H1 (cell line): ENCODE results near the gene HOXB4. TPM values are rescaled to one million over a fixed set of nuclear protein-coding genes. Genes with fewer than 3 reads are reported as not detected.

Source experiments
- CTCF ChIA-PET: fragments of 300-600 bp; sonication (Branson Sonifier 250); formaldehyde crosslinking; loops from one replicate; lab custom pipeline; 2021; ENCODE audit not compliant: partially characterized antibody; lab: Charles Lee
- POLR2A ChIA-PET: fragments of 300-600 bp; sonication (Branson Sonifier 250); formaldehyde crosslinking; loops from one replicate; lab custom pipeline; 2021; ENCODE audit warnings: inconsistent platforms; ENCODE audit not compliant: partially characterized antibody; lab: Charles Lee
- DNase-seq, 2 experiments: peaks; one replicate each; pipeline versions ENCODE4 v3.0.0 to v3.0.0-alpha.2; 2010 to 2022; ENCODE audit warnings: low spot score in 2 of 2, low read depth in 1 of 2, mixed read lengths in 1 of 2
- FAIRE-seq: peaks from 2 replicates; lab custom pipeline; 2011; peaks lifted over from hg19 to GRCh38; lab: Jason Lieb, UNC
- H2AFZ ChIP-seq: 2 replicates; pipeline ENCODE4 v1.8.1; 2012; ENCODE audit warnings: low read length, inconsistent platforms
- H2AK5ac ChIP-seq: 2 replicates; pipeline ENCODE4 v1.6.1; 2013; ENCODE audit warnings: low read depth, low read length
- H2BK120ac ChIP-seq: replicated peaks from 2 replicates; pipeline ENCODE3; 2013; ENCODE audit warnings: low read depth, low read length, inconsistent platforms
- H2BK12ac ChIP-seq: 2 replicates; pipeline ENCODE4 v1.6.1; 2013; ENCODE audit warnings: low read depth, low read length
- H2BK15ac ChIP-seq: 2 replicates; pipeline ENCODE4 v1.6.1; 2013; ENCODE audit warnings: low read length
- H2BK20ac ChIP-seq: 2 replicates; pipeline ENCODE4 v1.6.1; 2013; ENCODE audit warnings: low read length
- H2BK5ac ChIP-seq: 2 replicates; pipeline ENCODE4 v1.6.1; 2013; ENCODE audit warnings: low read depth, low read length
- H3K14ac ChIP-seq: 2 replicates; pipeline ENCODE4 v1.6.1; 2013; ENCODE audit warnings: inconsistent platforms; ENCODE audit not compliant: insufficient read length
- H3K18ac ChIP-seq: 2 replicates; pipeline ENCODE4 v1.6.1; 2013; ENCODE audit warnings: low read length; ENCODE audit errors: extremely low read depth
- H3K23ac ChIP-seq: 2 replicates; pipeline ENCODE4 v1.6.1; 2013; ENCODE audit warnings: inconsistent platforms; ENCODE audit not compliant: insufficient read length
- H3K23me2 ChIP-seq: 2 replicates; pipeline ENCODE4 v1.6.1; 2013; ENCODE audit warnings: low read depth, low read length
- H3K27ac ChIP-seq: 2 replicates; pipeline ENCODE4 v1.6.1; 2011; ENCODE audit warnings: low read depth, low read length, inconsistent platforms
- H3K27me3 ChIP-seq, 4 experiments: replicated peaks in 1 of 4; 1 replicate in 1 of 4; 2 replicates in 3 of 4; pipeline versions ENCODE4 v1.6.1 to v1.8.1; 2011 to 2013; ENCODE audit warnings: low read length in 3 of 4, mild to moderate bottlenecking in 3 of 4, inconsistent platforms in 2 of 4, mixed read lengths in 2 of 4, moderate library complexity in 1 of 4; ENCODE audit not compliant: control insufficient read depth in 3 of 4, insufficient read depth in 3 of 4; ENCODE audit errors: extremely low read depth in 1 of 4
- H3K36me3 ChIP-seq, 4 experiments: 2 replicates each; pipeline versions ENCODE4 v1.6.1 to v1.8.1; 2011 to 2013; ENCODE audit warnings: mild to moderate bottlenecking in 4 of 4, low read length in 3 of 4, moderate library complexity in 2 of 4, control low read depth in 1 of 4, inconsistent platforms in 1 of 4; ENCODE audit not compliant: insufficient read depth in 4 of 4, control insufficient read depth in 2 of 4
- H3K4ac ChIP-seq: replicated peaks from 2 replicates; pipeline ENCODE3; 2013; ENCODE audit warnings: low read length, low read depth, mixed read lengths, inconsistent platforms; ENCODE audit not compliant: insufficient read length
- H3K4me1 ChIP-seq, 4 experiments: replicated peaks in 1 of 4; 1 replicate in 1 of 4; 2 replicates in 3 of 4; pipeline versions ENCODE4 v1.6.1 to v1.8.1; 2011 to 2013; ENCODE audit warnings: low read length in 3 of 4, inconsistent platforms in 2 of 4, mixed read lengths in 1 of 4; ENCODE audit not compliant: insufficient read depth in 4 of 4, control insufficient read depth in 3 of 4
- H3K4me2 ChIP-seq, 2 experiments: 2 replicates each; pipeline versions ENCODE4 v1.6.1 to v1.8.1; 2011 to 2013; ENCODE audit warnings: low read depth in 2 of 2, low read length in 2 of 2, control low read depth in 1 of 2, inconsistent platforms in 1 of 2, mild to moderate bottlenecking in 1 of 2; ENCODE audit not compliant: insufficient read depth in 1 of 2
- H3K4me3 ChIP-seq, 4 experiments: fragments of 200-600, 300-600 bp in 1 of 4; sonication (generic), shearing (Covaris generic), sonication (Bioruptor Twin) in 1 of 4; 2 replicates each; pipeline versions ENCODE4 v1.5.1 to v1.8.1; 2011 to 2016; ENCODE audit warnings: low read length in 4 of 4, low read depth in 3 of 4, control low read depth in 2 of 4, inconsistent platforms in 2 of 4, mild to moderate bottlenecking in 2 of 4, mixed read lengths in 1 of 4, moderate library complexity in 1 of 4; ENCODE audit not compliant: insufficient read depth in 2 of 4; ENCODE audit errors: extremely low read depth in 1 of 4
- H3K56ac ChIP-seq: replicated peaks from 2 replicates; pipeline ENCODE3; 2013; ENCODE audit warnings: low read depth, mild to moderate bottlenecking, mixed read lengths, low read length, inconsistent platforms; ENCODE audit not compliant: insufficient read length
- H3K79me1 ChIP-seq: 2 replicates; pipeline ENCODE4 v1.6.1; 2013; ENCODE audit warnings: low read depth, low read length, control low read depth
- H3K79me2 ChIP-seq, 2 experiments: 2 replicates each; pipeline versions ENCODE4 v1.6.1 to v1.8.1; 2012 to 2013; ENCODE audit warnings: low read length in 2 of 2, mild to moderate bottlenecking in 2 of 2, inconsistent platforms in 1 of 2; ENCODE audit not compliant: insufficient read depth in 2 of 2, control insufficient read depth in 1 of 2
- H3K9ac ChIP-seq, 4 experiments: replicated peaks in 1 of 4; 1 replicate in 1 of 4; 2 replicates in 3 of 4; pipeline versions ENCODE4 v1.6.1 to v1.8.1; 2011 to 2013; ENCODE audit warnings: low read depth in 3 of 4, low read length in 3 of 4, control low read depth in 2 of 4, mild to moderate bottlenecking in 2 of 4, moderate library complexity in 2 of 4, inconsistent platforms in 1 of 4; ENCODE audit errors: extremely low read depth in 1 of 4
- H3K9me3 ChIP-seq, 2 experiments: 2 replicates each; pipeline versions ENCODE4 v1.6.1 to v1.8.1; 2012 to 2013; ENCODE audit warnings: mild to moderate bottlenecking in 2 of 2, moderate library complexity in 2 of 2, control low read depth in 1 of 2, inconsistent platforms in 1 of 2, low read depth in 1 of 2, low read length in 1 of 2, mixed read lengths in 1 of 2; ENCODE audit not compliant: insufficient read depth in 2 of 2
- H4K20me1 ChIP-seq, 2 experiments: replicated peaks in 1 of 2; 2 replicates each; pipeline versions ENCODE3 to v1.8.1; 2011 to 2013; ENCODE audit warnings: inconsistent platforms in 2 of 2, low read length in 2 of 2, mild to moderate bottlenecking in 1 of 2; ENCODE audit not compliant: insufficient read depth in 2 of 2, control insufficient read depth in 1 of 2
- H4K5ac ChIP-seq: 2 replicates; pipeline ENCODE4 v1.6.1; 2013; ENCODE audit warnings: low read length, low read depth, mixed read lengths, inconsistent platforms; ENCODE audit not compliant: insufficient read length
- H4K8ac ChIP-seq: 2 replicates; pipeline ENCODE4 v1.8.0; 2013; ENCODE audit warnings: mild to moderate bottlenecking, moderate library complexity, low read length, inconsistent platforms; ENCODE audit not compliant: insufficient read depth; ENCODE audit errors: extremely low read depth
- H4K91ac ChIP-seq: replicated peaks from 2 replicates; pipeline ENCODE3; 2013; ENCODE audit warnings: low read length, mixed read lengths, inconsistent platforms; ENCODE audit not compliant: insufficient read length
- CBX8 ChIP-seq: fragments of 300-800, 300-1000 bp; sonication (generic); IDR thresholded peaks from 2 replicates; pipeline ENCODE4 v1.7.1; 2016; ENCODE audit warnings: low read depth, low read length, borderline replicate concordance
- EZH2 ChIP-seq: fragments of 200-600 bp; sonication (generic); IDR thresholded peaks from 2 replicates; pipeline ENCODE4 v1.7.1; 2012; ENCODE audit warnings: low read depth, mild to moderate bottlenecking, moderate library complexity, low read length, inconsistent platforms; ENCODE audit not compliant: severe bottlenecking
- RNF2 ChIP-seq: fragments of 200-900, 300-1000 bp; sonication (generic); IDR thresholded peaks from 2 replicates; pipeline ENCODE4 v1.7.1; 2016; ENCODE audit warnings: borderline replicate concordance, low read depth, mild to moderate bottlenecking, antibody characterized with exemption, low read length; ENCODE audit not compliant: poor library complexity, severe bottlenecking; ENCODE audit errors: missing control alignments
- SP2 ChIP-seq: IDR thresholded peaks from 2 replicates; pipeline ENCODE4 v1.6.1; 2012; ENCODE audit warnings: mild to moderate bottlenecking, low read length, inconsistent platforms
- SRF ChIP-seq: IDR thresholded peaks from 2 replicates; pipeline ENCODE4 v1.6.1; 2011; ENCODE audit warnings: mild to moderate bottlenecking, low read depth, low read length, moderate library complexity
- SUZ12 ChIP-seq: fragments of 200-600 bp; sonication (generic); IDR thresholded peaks from 2 replicates; pipeline ENCODE4 v1.6.1; 2012; ENCODE audit warnings: mild to moderate bottlenecking, inconsistent platforms, low read length, moderate library complexity, mixed read lengths
- WGBS, 2 experiments: shearing (Covaris generic) in 1 of 2; methylation state at CpG; one replicate each; pipeline versions ENCODE4 v1.1.6 to v1.1.7; 2013 to 2015; ENCODE audit warnings: low lambda C conversion rate in 2 of 2, mixed read lengths in 2 of 2, inconsistent platforms in 1 of 2, low coverage in 1 of 2, missing lambda C conversion rate in 1 of 2; ENCODE audit not compliant: insufficient replicate concordance in 2 of 2, insufficient coverage in 1 of 2, insufficient read length in 1 of 2; ENCODE audit errors: extremely low coverage in 1 of 2, missing lambda C conversion rate in 1 of 2; 5-methylcytosine and 5-hydroxymethylcytosine counted together
- polyA plus RNA-seq, 7 experiments: library from polyadenylated mRNA; depleted of rRNA in 3 of 7; stranded (reverse) in 5 of 7; unstranded in 2 of 7; fragments of >200 nt in 5 of 7; fragments of 200-250 nt in 2 of 7; gene quantifications; 1 replicate in 5 of 7; 2 replicates in 1 of 7; 4 replicates in 1 of 7; pipeline versions ENCODE4 v1.2.1 to v1.2.3, GENCODE V29; 2011 to 2013; ENCODE audit warnings: missing spikeins in 2 of 7, mixed read lengths in 2 of 7
- total RNA-seq: library from RNA; stranded (reverse); fragmentation: NEBNext Ultra II Directional; extraction: Animal tissue kit (Norgen Biotek cat#: 25700); gene quantifications from 2 replicates; pipeline ENCODE4 v1.2.1, GENCODE V29; 2021

HOXB4 gene
- total and polyA plus RNA-seq, 2 of the 8 experiments (the other 6 are each of a cell fraction or from before 2014, with no cell fraction given): not detected

DNA sequence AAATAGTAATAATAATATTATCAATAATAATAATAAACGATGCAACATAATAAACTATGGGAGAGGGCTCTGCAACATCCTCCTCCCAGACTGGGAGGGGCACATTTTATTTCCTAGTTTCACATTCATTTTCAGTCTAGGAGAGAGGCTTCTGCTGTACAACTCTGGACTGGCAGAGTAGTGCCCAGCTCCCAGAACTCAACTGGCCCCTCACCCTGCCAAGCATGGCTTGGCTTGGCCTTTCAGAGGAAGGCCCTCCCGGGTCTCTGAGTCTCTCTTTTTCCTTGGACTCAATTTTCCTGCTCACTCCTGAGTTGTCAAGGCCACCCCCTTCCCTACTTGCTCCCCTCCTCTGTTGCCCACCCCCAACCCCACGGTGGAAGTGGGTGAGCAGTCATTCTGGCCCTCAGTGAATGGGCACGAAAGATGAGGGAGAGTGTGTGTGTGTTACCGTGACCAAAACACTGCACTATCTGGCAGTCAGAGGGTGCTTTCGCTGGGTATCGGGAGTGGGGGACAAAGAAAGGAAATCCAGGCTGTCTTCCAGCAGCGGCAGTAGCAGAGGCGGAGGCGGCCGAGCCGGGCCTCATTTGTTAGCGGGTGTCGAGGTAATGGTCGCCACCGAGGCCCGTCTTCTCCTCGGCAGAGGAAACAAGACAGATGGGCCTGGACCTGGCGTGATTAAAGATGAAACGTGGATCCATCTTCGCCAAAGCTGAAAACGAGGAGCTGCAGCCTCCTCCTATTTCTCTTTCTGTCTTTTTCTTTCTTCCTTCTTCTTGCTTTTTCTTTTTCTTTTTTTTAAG is 2.3 kb downstream of the HOXB4 start:
- ChIA-PET POLR2A (no interaction called here), CTCF (interaction anchor here (1.0 to 1.4 kb wide), 2 partner anchors 12 to 28 kb away, joined by 3 to 4 read pairs; no protein-coding TSS in a partner anchor)
- no peak overlapping the region for H3K4ac ChIP-seq
- no peak overlapping the region for H3K27ac ChIP-seq
- H4K5ac ChIP-seq: no peak overlapping the region
- H3K79me2 ChIP-seq: no peaks in the 10 kb centered on the region
- FAIRE-seq (no peak), DNase-seq (no peak)
- H2BK5ac ChIP-seq: no peak overlapping the region
- no peak overlapping the region for H3K4me3 ChIP-seq
- H4K8ac ChIP-seq: no peak overlapping the region
- H3K23ac ChIP-seq: no peak overlapping the region
- H3K4me2 ChIP-seq: no peak overlapping the region; a peak in 1 of 4 replicates
- H3K36me3 ChIP-seq: no peaks in the 10 kb centered on the region; a peak in 1 of 8 replicates
- no peak overlapping the region for H3K14ac ChIP-seq
- H2BK20ac ChIP-seq: no peak overlapping the region
- peaks cover 0 to 9% (median 3%) of the 10 kb centered on the region in 4 experiments; a peak in 4 of 7 replicates for H3K4me1 ChIP-seq
- TF ChIP-seq SUZ12 (peak; percentile 86), RNF2 (peak; percentile 98), SP2 (no peak), CBX8 (peak; percentile 79; the same call in 1 of the 2 replicates), EZH2 (peak; percentile 85), SRF (no peak)
- H3K18ac ChIP-seq: no peak overlapping the region; the same call in 1 of the 2 replicates
- peak overlapping the region; percentile 69 for H2BK12ac ChIP-seq
- no peak overlapping the region for H2AFZ ChIP-seq
- H2BK120ac ChIP-seq: no peak overlapping the region
- WGBS, 2 experiments: 11% methylated on average over 20 of the region's 22 CpGs; no CpG with 5 or more reads in 1 of the 2 experiments
- no peak overlapping the region for H3K9ac ChIP-seq
- no peak overlapping the region for H3K56ac ChIP-seq
- H4K91ac ChIP-seq: no peak overlapping the region
- no peaks in the 10 kb centered on the region for H3K9me3 ChIP-seq
- H2AK5ac ChIP-seq: peak overlapping the region; percentile 32; the same call in 1 of the 2 replicates
- H4K20me1 ChIP-seq: peaks cover 22 to 46% of the 10 kb centered on the region in 2 experiments
- no peaks in the 10 kb centered on the region for H3K79me1 ChIP-seq
- H2BK15ac ChIP-seq: no peak overlapping the region
- no peaks in the 10 kb centered on the region for H3K23me2 ChIP-seq
- peaks cover 99 to 100% (median 100%) of the 10 kb centered on the region in 4 experiments for H3K27me3 ChIP-seq
